ENCODE results near the gene CD22.
A peak's percentile ranks its signal among the peaks of the same experiment; 100 is the strongest.

Gene CD22

GRCh38 chr19:35296644-35297514, 32.1 kb upstream of the CD22 start:
- no peak for DNase-seq

- no peak for DNase-seq
Observed at GRCh38 chr19:35297515-35297848, 31.5 kb upstream of the CD22 start.

- DNase-seq = no peak
Observed at GRCh38 chr19:35297922-35298321, 31.1 kb upstream of the CD22 start.

- DNase-seq = no peak
Observed at GRCh38 chr19:35298561-35298972, 30.4 kb upstream of the CD22 start.

GRCh38 chr19:35299523-35300338, 29.3 kb upstream of the CD22 start:
- no peak for DNase-seq

GRCh38 chr19:35300339-35300649, 28.7 kb upstream of the CD22 start:
- no peak for DNase-seq

- DNase-seq = no peak
Observed at GRCh38 chr19:35301961-35302360, 27.0 kb upstream of the CD22 start.

GRCh38 chr19:35302446-35302845, 26.5 kb upstream of the CD22 start:
- DNase-seq = no peak

- peak; percentile 34 to 56 for DNase-seq
Observed at GRCh38 chr19:35303357-35303915, 25.6 kb upstream of the CD22 start.

- DNase-seq = no peak
Observed at GRCh38 chr19:35304036-35304435, 25.0 kb upstream of the CD22 start.

- peak in 1 of 2 donors; percentile 33 for DNase-seq
Observed at GRCh38 chr19:35305181-35305580, 23.8 kb upstream of the CD22 start.

GRCh38 chr19:35306473-35307246, 22.3 kb upstream of the CD22 start:
- DNase-seq = no peak

GRCh38 chr19:35307931-35308330, 21.1 kb upstream of the CD22 start:
- no peak for DNase-seq

- DNase-seq = no peak
Observed at GRCh38 chr19:35308910-35309309, 20.1 kb upstream of the CD22 start.

- no peak for DNase-seq
Observed at GRCh38 chr19:35309481-35310279, 19.3 kb upstream of the CD22 start.

GRCh38 chr19:35310331-35310730, 18.7 kb upstream of the CD22 start:
- DNase-seq = no peak

GRCh38 chr19:35310811-35311465, 18.0 kb upstream of the CD22 start:
- no peak for DNase-seq

- no peak for DNase-seq
Observed at GRCh38 chr19:35311901-35312665, 16.9 kb upstream of the CD22 start.

- DNase-seq = no peak
Observed at GRCh38 chr19:35313587-35313986, 15.4 kb upstream of the CD22 start.

- DNase-seq = no peak
Observed at GRCh38 chr19:35314031-35314430, 15.0 kb upstream of the CD22 start.
